MM.1S (cell line): ENCODE data around the gene DTNB.

Experiments used
- DNase-seq: peaks from one replicate; pipeline ENCODE4 v3.0.0-alpha.2; 2015
- H2AFZ ChIP-seq: fragments of 300-600 bp; sonication (generic); 2 replicates; pipeline ENCODE4 v1.6.0; 2016; ENCODE audit warnings: antibody characterized with exemption, low read length
- H3F3A ChIP-seq: fragments of 300-600 bp; sonication (generic); 2 replicates; pipeline ENCODE4 v1.6.1; 2016; ENCODE audit warnings: mild to moderate bottlenecking, antibody characterized with exemption, low read length, moderate library complexity, mixed read lengths; ENCODE audit not compliant: insufficient read depth
- H3K27ac ChIP-seq: fragments of 300-600 bp; sonication (generic); 2 replicates; pipeline ENCODE4 v1.5.1; 2016; ENCODE audit warnings: mild to moderate bottlenecking, low read length
- H3K27me3 ChIP-seq: fragments of 300-600 bp; sonication (generic); replicated peaks from 2 replicates; pipeline ENCODE4 v1.6.0; 2016; ENCODE audit warnings: low read length; ENCODE audit not compliant: insufficient read depth
- H3K36me3 ChIP-seq: fragments of 300-600 bp; sonication (generic); replicated peaks from 2 replicates; pipeline ENCODE4 v1.6.1; 2016; ENCODE audit warnings: mild to moderate bottlenecking, low read length, mixed read lengths; ENCODE audit not compliant: insufficient read depth
- H3K4me1 ChIP-seq: fragments of 300-600 bp; sonication (generic); 2 replicates; pipeline ENCODE4 v1.6.1; 2016; ENCODE audit warnings: low read length, mixed read lengths
- H3K4me2 ChIP-seq: fragments of 300-600 bp; sonication (generic); 2 replicates; pipeline ENCODE4 v1.6.0; 2016; ENCODE audit warnings: low read depth, low read length
- H3K4me3 ChIP-seq: fragments of 300-600 bp; sonication (generic); 2 replicates; pipeline ENCODE4 v1.5.1; 2016; ENCODE audit warnings: low read length, mixed read lengths
- H3K79me2 ChIP-seq: fragments of 300-600 bp; sonication (generic); 2 replicates; pipeline ENCODE4 v1.6.1; 2016; ENCODE audit warnings: mixed run types, low read length, mixed read lengths
- H3K9ac ChIP-seq: fragments of 300-600 bp; sonication (generic); 2 replicates; pipeline ENCODE4 v1.6.1; 2016; ENCODE audit warnings: low read length, mixed read lengths
- H3K9me2 ChIP-seq: fragments of 300-600 bp; sonication (generic); replicated peaks from 2 replicates; pipeline ENCODE4 v1.6.1; 2016; ENCODE audit warnings: mild to moderate bottlenecking, low read length, mixed read lengths; ENCODE audit not compliant: insufficient read depth
- H3K9me3 ChIP-seq: fragments of 300-600 bp; sonication (generic); replicated peaks from 2 replicates; pipeline ENCODE4 v1.6.1; 2016; ENCODE audit warnings: mild to moderate bottlenecking, low read length, mixed read lengths; ENCODE audit not compliant: insufficient read depth
- H4K20me1 ChIP-seq: fragments of 300-600 bp; sonication (generic); 2 replicates; pipeline ENCODE4 v1.6.1; 2016; ENCODE audit warnings: mild to moderate bottlenecking, low read length, moderate library complexity, mixed read lengths; ENCODE audit not compliant: insufficient read depth
- EZH2 ChIP-seq: fragments of 300-600 bp; sonication (generic); optimal IDR thresholded peaks from 2 replicates; pipeline ENCODE3; 2017; ENCODE audit warnings: low read depth, mild to moderate bottlenecking, antibody characterized with exemption, low read length, mixed read lengths
- EZH2phosphoT487 ChIP-seq: fragments of 300-600 bp; sonication (generic); IDR thresholded peaks from 2 replicates; pipeline ENCODE4 v1.6.1; 2018; ENCODE audit warnings: antibody characterized with exemption, low read length
- TF ChIP-seq, protein P1 (sequence below): fragments of 300-600 bp; sonication (generic); IDR thresholded peaks from 2 replicates; pipeline ENCODE4 v1.5.1; 2016; ENCODE audit warnings: antibody characterized with exemption, low read length, mixed read lengths

The DTNB gene

DNA sequence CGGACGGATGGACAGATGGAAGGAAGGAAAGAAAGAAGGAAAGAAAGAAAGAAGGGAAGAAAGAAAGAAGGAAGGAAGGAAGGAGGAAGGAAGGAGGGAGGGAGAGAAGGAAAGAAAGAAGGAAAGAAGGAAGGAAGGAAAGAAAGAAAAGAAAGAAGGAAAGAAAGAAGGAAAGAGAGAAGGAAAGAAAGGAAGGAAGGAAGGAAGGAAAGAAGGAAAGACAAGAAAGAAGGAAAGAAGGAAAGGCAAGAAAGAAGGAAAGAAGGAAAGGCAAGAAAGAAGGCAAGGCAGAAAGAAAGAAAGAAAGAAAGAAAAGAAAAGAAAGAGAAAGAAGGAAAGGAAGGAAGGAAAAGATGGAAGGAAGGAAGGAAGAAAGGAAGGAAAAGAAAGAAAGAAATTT is 169.1 kb downstream of the DTNB start:
- no peaks in the 10 kb centered on the region for H3K27me3 ChIP-seq

DNA sequence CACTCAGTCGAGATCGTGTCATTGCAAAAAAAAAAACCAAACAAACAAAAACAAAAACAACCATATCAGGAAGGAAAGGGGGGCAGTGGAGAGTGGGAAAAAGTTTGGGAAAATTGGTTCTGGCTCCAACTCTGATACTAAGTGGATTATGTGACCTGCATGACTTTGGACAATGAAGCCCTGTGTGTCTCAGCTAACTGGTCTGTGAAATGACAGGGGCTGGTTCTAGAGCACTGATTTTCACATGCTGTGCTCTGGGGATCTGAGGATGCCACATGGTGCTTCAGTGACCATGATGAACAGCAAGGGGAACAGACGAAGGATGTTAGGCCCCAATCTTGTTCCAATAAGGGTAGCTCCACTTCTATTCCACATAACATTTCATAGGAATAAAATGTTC is 174.2 kb downstream of the DTNB start:
- H3K4me1 ChIP-seq, result no peaks in the 10 kb centered on the region
- no peaks in the 10 kb centered on the region for H3K9me3 ChIP-seq
- no peaks in the 10 kb centered on the region for H3K27me3 ChIP-seq
- no peak overlapping the region for H3K27ac ChIP-seq
- H3K4me3 ChIP-seq, result no peak overlapping the region
- no peaks in the 10 kb centered on the region for H3F3A ChIP-seq
- no peak overlapping the region for H3K4me2 ChIP-seq
- H3K9ac ChIP-seq, result no peak overlapping the region
- no peak for TF ChIP-seq EZH2
- TF ChIP-seq, protein P1, sequence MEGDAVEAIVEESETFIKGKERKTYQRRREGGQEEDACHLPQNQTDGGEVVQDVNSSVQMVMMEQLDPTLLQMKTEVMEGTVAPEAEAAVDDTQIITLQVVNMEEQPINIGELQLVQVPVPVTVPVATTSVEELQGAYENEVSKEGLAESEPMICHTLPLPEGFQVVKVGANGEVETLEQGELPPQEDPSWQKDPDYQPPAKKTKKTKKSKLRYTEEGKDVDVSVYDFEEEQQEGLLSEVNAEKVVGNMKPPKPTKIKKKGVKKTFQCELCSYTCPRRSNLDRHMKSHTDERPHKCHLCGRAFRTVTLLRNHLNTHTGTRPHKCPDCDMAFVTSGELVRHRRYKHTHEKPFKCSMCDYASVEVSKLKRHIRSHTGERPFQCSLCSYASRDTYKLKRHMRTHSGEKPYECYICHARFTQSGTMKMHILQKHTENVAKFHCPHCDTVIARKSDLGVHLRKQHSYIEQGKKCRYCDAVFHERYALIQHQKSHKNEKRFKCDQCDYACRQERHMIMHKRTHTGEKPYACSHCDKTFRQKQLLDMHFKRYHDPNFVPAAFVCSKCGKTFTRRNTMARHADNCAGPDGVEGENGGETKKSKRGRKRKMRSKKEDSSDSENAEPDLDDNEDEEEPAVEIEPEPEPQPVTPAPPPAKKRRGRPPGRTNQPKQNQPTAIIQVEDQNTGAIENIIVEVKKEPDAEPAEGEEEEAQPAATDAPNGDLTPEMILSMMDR, result no peak
- no peak for TF ChIP-seq EZH2phosphoT487
- no peaks in the 10 kb centered on the region for H4K20me1 ChIP-seq
- H3K36me3 ChIP-seq, result no peaks in the 10 kb centered on the region
- DNase-seq, result no peak
- no peaks in the 10 kb centered on the region for H3K79me2 ChIP-seq
- H2AFZ ChIP-seq, result no peak overlapping the region
- no peaks in the 10 kb centered on the region for H3K9me2 ChIP-seq

More for the DNA sequence above, 169.1 kb downstream of the DTNB start:
- no peaks in the 10 kb centered on the region for H3K9me3 ChIP-seq
- DNase-seq, result no peak
- no peak overlapping the region for H2AFZ ChIP-seq
- H4K20me1 ChIP-seq, result no peaks in the 10 kb centered on the region
- H3K4me1 ChIP-seq, result no peaks in the 10 kb centered on the region
- no peak overlapping the region for H3K9ac ChIP-seq
- H3K4me2 ChIP-seq, result no peak overlapping the region
- no peaks in the 10 kb centered on the region for H3F3A ChIP-seq
- H3K27ac ChIP-seq, result no peak overlapping the region
- H3K36me3 ChIP-seq, result no peaks in the 10 kb centered on the region
- H3K79me2 ChIP-seq, result no peaks in the 10 kb centered on the region
- TF ChIP-seq, protein P1, result no peak
- TF ChIP-seq EZH2 (no peak), EZH2phosphoT487 (no peak)
- no peak overlapping the region for H3K4me3 ChIP-seq
- no peaks in the 10 kb centered on the region for H3K9me2 ChIP-seq

DNA sequence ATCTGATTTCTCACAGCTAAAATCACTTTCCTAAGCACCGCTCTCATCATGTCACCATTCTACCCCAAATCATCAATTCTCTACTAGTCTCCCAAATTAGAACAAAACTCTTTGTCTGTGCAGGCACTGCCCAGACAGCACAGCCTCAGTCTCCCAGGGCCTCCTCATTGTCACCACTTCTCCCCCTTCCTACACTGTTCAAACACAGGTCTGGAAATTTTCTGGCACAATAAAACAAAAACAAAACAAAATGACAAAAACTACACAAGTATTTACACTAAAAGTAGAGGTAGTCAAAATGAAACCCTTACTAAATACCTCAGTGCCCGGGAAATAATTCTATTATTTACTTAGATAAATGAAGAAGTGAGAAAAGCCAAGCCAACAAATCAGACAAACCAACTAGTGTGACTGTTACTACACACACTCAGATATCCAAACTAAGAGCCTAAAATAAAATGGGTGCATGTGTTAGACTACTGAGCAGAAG is 175.4 kb downstream of the DTNB start:
- no peak overlapping the region for H3K4me3 ChIP-seq
- H3K79me2 ChIP-seq, result no peaks in the 10 kb centered on the region
- H3K4me2 ChIP-seq, result peak overlapping the region; percentile 19; the same call in 1 of the 2 replicates
- H3K9me3 ChIP-seq, result no peaks in the 10 kb centered on the region
- H4K20me1 ChIP-seq, result no peaks in the 10 kb centered on the region
- no peaks in the 10 kb centered on the region for H3K9me2 ChIP-seq
- no peaks in the 10 kb centered on the region for H3F3A ChIP-seq
- H2AFZ ChIP-seq, result no peak overlapping the region
- TF ChIP-seq EZH2phosphoT487 (no peak), EZH2 (no peak)
- TF ChIP-seq, protein P1, result no peak
- H3K27me3 ChIP-seq, result no peaks in the 10 kb centered on the region
- H3K9ac ChIP-seq, result no peak overlapping the region
- DNase-seq, result no peak
- no peaks in the 10 kb centered on the region for H3K36me3 ChIP-seq
- no peaks in the 10 kb centered on the region for H3K4me1 ChIP-seq
- peak overlapping the region; percentile 2; the same call in 1 of the 2 replicates for H3K27ac ChIP-seq
